CD8-positive, alpha-beta memory T cell (primary cell): ENCODE data around the gene MFRP. TPM values are rescaled to one million over a fixed set of nuclear protein-coding genes. Genes with fewer than 3 reads are reported as not detected.

Source experiments
- CTCF ChIA-PET: fragments of 350-600 bp; sonication (Branson Sonifier 250); formaldehyde crosslinking; loops from one replicate; lab custom pipeline; 2021; ENCODE audit warnings: antibody characterized with exemption; lab: Charles Lee
- POLR2A ChIA-PET: fragments of 350-600 bp; sonication (Branson Sonifier 250); formaldehyde crosslinking; loops from one replicate; lab custom pipeline; 2021; ENCODE audit warnings: antibody characterized with exemption; lab: Charles Lee
- DNase-seq, 5 donors: peaks; one replicate each; pipeline versions ENCODE4 v3.0.0 to v3.0.0-alpha.2; 2020 to 2022; ENCODE audit warnings: mixed read lengths in 1 of 5
- H3K27ac ChIP-seq: one replicate; pipeline ENCODE4 v1.7.0; 2013; ENCODE audit warnings: low read depth, mild to moderate bottlenecking, low read length, moderate library complexity
- H3K27me3 ChIP-seq: 2 replicates; pipeline ENCODE4 v1.7.0; 2013; ENCODE audit warnings: low read length, mild to moderate bottlenecking; ENCODE audit not compliant: insufficient read depth, poor library complexity, severe bottlenecking
- H3K36me3 ChIP-seq: 2 replicates; pipeline ENCODE4 v1.7.0; 2013; ENCODE audit warnings: mild to moderate bottlenecking, low read length, moderate library complexity; ENCODE audit not compliant: insufficient read depth
- H3K4me1 ChIP-seq: 2 replicates; pipeline ENCODE4 v1.7.0; 2013; ENCODE audit warnings: mild to moderate bottlenecking, low read length, moderate library complexity; ENCODE audit not compliant: insufficient read depth
- H3K4me3 ChIP-seq: 2 replicates; pipeline ENCODE4 v1.7.0; 2013; ENCODE audit warnings: mild to moderate bottlenecking, low read length
- H3K9me3 ChIP-seq: 2 replicates; pipeline ENCODE4 v1.7.0; 2013; ENCODE audit warnings: mild to moderate bottlenecking, low read length
- H3K27ac Mint-ChIP-seq, 8 donors: one replicate each; pipeline ENCODE4 v1.8.0; 2020 to 2021; ENCODE audit warnings: mixed read lengths in 8 of 8, mild to moderate bottlenecking in 6 of 8, inconsistent platforms in 3 of 8, moderate library complexity in 3 of 8
- H3K27me3 Mint-ChIP-seq, 2 donors: one replicate each; pipeline ENCODE4 v1.8.0; 2020 to 2021; ENCODE audit warnings: mixed read lengths in 2 of 2, mild to moderate bottlenecking in 1 of 2, moderate library complexity in 1 of 2
- H3K36me3 Mint-ChIP-seq, 3 donors: one replicate each; pipeline ENCODE4 v1.8.0; 2020 to 2021; ENCODE audit warnings: mixed read lengths in 3 of 3, inconsistent platforms in 1 of 3, mild to moderate bottlenecking in 1 of 3
- H3K4me1 Mint-ChIP-seq, 3 donors: one replicate each; pipeline ENCODE4 v1.8.0; 2020 to 2021; ENCODE audit warnings: mixed read lengths in 3 of 3, inconsistent platforms in 1 of 3, mild to moderate bottlenecking in 1 of 3
- H3K4me3 Mint-ChIP-seq, 7 donors: one replicate each; pipeline ENCODE4 v1.8.0; 2020 to 2021; ENCODE audit warnings: mixed read lengths in 7 of 7, mild to moderate bottlenecking in 6 of 7, moderate library complexity in 4 of 7, inconsistent platforms in 2 of 7
- H3K9me3 Mint-ChIP-seq, 5 donors: one replicate each; pipeline ENCODE4 v1.8.0; 2020 to 2022; ENCODE audit warnings: mixed read lengths in 5 of 5, mild to moderate bottlenecking in 3 of 5, moderate library complexity in 2 of 5, inconsistent platforms in 1 of 5
- polyA plus RNA-seq: library from polyadenylated mRNA; unstranded; fragments of 300-500 nt; fragmentation: Illumina TruSeq; gene quantifications from one replicate; pipeline ENCODE4 v1.2.3, GENCODE V29; 2021
- total RNA-seq, 2 experiments: library from RNA; stranded (reverse); gene quantifications; one replicate each; pipeline ENCODE4 v1.2.3, GENCODE V29; 2021

MFRP gene
- total and polyA plus RNA-seq, 3 experiments from 2014 or later, result not detected

DNA sequence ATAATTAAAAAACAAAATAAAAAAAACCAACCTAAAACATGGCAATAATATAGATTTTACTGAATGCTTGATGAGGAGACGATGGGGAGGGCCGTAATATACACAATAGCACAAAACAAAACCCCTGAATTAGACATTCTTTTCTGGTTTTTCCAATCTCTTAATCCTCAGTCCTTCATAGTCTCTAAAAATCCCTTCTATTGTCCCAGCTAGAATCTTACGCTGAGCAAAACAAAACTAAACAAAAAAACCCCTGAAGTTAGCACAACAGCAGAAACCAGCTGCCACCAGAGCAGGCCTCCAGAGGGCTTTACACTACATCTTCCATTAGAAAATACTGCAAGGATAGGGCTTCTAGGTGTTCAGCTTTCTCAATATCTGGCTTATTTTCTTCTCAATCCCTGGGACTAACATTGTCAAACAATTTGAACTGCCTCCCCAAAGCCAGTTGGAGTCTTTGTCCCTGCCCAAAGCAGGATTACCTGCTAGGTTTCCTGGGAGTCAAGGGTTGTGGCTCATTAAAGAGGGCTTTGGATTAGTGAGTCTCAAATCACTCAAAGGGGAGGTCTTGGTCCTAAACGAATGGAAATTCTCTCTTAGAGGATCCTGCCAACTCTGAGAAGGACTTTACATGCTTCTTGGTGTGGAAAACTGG, 14.3 kb downstream of the MFRP start:
- Histone ChIP-seq H3K9me3 (no peaks in the 10 kb centered on the region), H3K4me1 (peaks cover 10% of the 10 kb centered on the region), H3K27ac (no peak overlapping the region), H3K4me3 (no peak overlapping the region), H3K27me3 (no peaks in the 10 kb centered on the region), H3K36me3 (no peaks in the 10 kb centered on the region)
- no peak for DNase-seq
- H3K36me3 Mint-ChIP-seq, result peaks cover 0 to 19% (median 0%) of the 10 kb centered on the region in 3 donors
- H3K4me3 Mint-ChIP-seq, result peak overlapping the region in 4 of 7 donors; percentile 65 to 99 (median 76)
- CTCF ChIA-PET, result interaction anchor here (1.6 to 2.6 kb wide), 2 partner anchors 9 to 12 kb away, joined by 3 to 15 read pairs; no protein-coding TSS in a partner anchor
- H3K4me1 Mint-ChIP-seq, result peaks cover 19 to 37% (median 34%) of the 10 kb centered on the region in 3 donors
- H3K9me3 Mint-ChIP-seq, result no peaks in the 10 kb centered on the region
- H3K27me3 Mint-ChIP-seq, result peaks cover 6 to 8% of the 10 kb centered on the region in 2 donors
- H3K27ac Mint-ChIP-seq, result peak overlapping the region in 3 of 8 donors; percentile 85 to 92 (median 88)
- POLR2A ChIA-PET, result no interaction called here

GRCh38 chr11:119330237-119330636, 16.3 kb downstream of the MFRP start:
- Mint-ChIP-seq H3K9me3 (no peaks in the 10 kb centered on the region), H3K36me3 (peaks cover 0 to 6% (median 0%) of the 10 kb centered on the region in 3 donors), H3K27ac (no peak overlapping the region), H3K4me1 (peaks cover 15 to 22% (median 20%) of the 10 kb centered on the region in 3 donors), H3K27me3 (peaks cover 6 to 8% of the 10 kb centered on the region in 2 donors), H3K4me3 (peak overlapping the region in 1 of 7 donors; percentile 35)
- Histone ChIP-seq H3K4me3 (no peak overlapping the region), H3K27ac (no peak overlapping the region), H3K4me1 (peaks cover 6% of the 10 kb centered on the region), H3K9me3 (no peaks in the 10 kb centered on the region), H3K36me3 (no peaks in the 10 kb centered on the region), H3K27me3 (no peaks in the 10 kb centered on the region)
- ChIA-PET CTCF (no interaction called here), POLR2A (no interaction called here)
- no peak for DNase-seq

DNA sequence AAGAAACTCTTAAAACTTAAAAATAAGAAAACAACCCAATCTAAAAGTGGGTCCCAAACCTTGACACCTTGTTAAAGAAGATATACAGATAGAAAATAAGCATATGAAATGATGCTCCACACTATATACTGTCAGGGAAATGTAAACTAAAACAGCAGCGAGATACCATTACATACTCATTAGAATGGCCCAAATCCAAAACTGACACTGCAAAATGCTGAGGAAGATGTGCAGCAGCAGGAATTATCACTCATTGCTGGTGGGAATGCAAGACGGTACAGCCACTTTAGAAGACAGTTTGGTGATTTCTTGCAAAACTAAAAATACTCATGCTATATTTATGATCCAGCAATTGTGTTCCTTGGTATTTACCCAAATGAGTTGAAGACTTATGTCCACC, 17.2 kb downstream of the MFRP start:
- peaks cover 9 to 15% (median 12%) of the 10 kb centered on the region in 3 donors for H3K4me1 Mint-ChIP-seq
- H3K27ac ChIP-seq, result no peak overlapping the region
- POLR2A ChIA-PET, result interaction anchor here (0.7 kb wide), 1 partner anchor 47 kb away, joined by 6 read pairs; no protein-coding TSS in a partner anchor
- peaks cover 6 to 8% of the 10 kb centered on the region in 2 donors for H3K27me3 Mint-ChIP-seq
- H3K27ac Mint-ChIP-seq, result no peak overlapping the region
- H3K4me3 ChIP-seq, result no peak overlapping the region
- H3K36me3 Mint-ChIP-seq, result peaks cover 0 to 1% (median 0%) of the 10 kb centered on the region in 3 donors
- H3K36me3 ChIP-seq, result no peaks in the 10 kb centered on the region
- H3K27me3 ChIP-seq, result no peaks in the 10 kb centered on the region
- no peak overlapping the region for H3K4me3 Mint-ChIP-seq
- DNase-seq, result no peak
- H3K9me3 Mint-ChIP-seq, result no peaks in the 10 kb centered on the region
- H3K4me1 ChIP-seq, result no peaks in the 10 kb centered on the region
- CTCF ChIA-PET, result no interaction called here
- no peaks in the 10 kb centered on the region for H3K9me3 ChIP-seq

DNA sequence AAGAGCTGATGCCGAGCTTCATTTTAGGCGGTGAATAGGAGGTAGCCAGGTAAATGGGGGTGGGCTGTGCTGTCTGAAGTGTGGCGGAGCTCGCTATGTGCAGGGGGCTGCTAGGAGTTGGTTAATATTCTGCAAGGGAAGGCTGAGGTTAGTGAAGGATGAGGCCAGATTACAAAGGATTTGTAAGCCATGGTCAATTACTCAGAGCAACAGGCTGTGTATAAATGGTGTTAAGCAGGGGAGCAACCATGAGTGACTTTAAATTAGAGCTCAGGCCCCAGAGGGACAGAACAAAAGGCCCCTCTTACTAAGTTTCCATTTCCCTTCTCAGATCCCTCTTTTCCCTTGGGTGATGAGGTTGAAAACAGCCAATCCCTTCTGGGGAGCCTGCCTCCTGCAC, 22.3 kb downstream of the MFRP start:
- Histone ChIP-seq H3K4me1 (peaks cover 14% of the 10 kb centered on the region), H3K27ac (no peak overlapping the region), H3K36me3 (no peaks in the 10 kb centered on the region), H3K27me3 (no peaks in the 10 kb centered on the region), H3K9me3 (no peaks in the 10 kb centered on the region), H3K4me3 (no peak overlapping the region)
- Mint-ChIP-seq H3K9me3 (no peaks in the 10 kb centered on the region), H3K36me3 (no peaks in the 10 kb centered on the region), H3K4me1 (peaks cover 4 to 20% (median 12%) of the 10 kb centered on the region in 3 donors), H3K27ac (no peak overlapping the region), H3K27me3 (peaks cover 2 to 10% of the 10 kb centered on the region in 2 donors), H3K4me3 (peak overlapping the region in 1 of 7 donors; percentile 26)
- CTCF ChIA-PET, result interaction anchor here (0.8 to 4.2 kb wide), 29 partner anchors 8 to 241 kb away, joined by 3 to 23 read pairs (median 3); partner anchors contain the start of genes C1QTNF5, CBL, NLRX1 and RNF26
- no peak for DNase-seq
- POLR2A ChIA-PET, result interaction anchor here (1.0 kb wide), 1 partner anchor 119 kb away, joined by 3 read pairs; no protein-coding TSS in a partner anchor

DNA sequence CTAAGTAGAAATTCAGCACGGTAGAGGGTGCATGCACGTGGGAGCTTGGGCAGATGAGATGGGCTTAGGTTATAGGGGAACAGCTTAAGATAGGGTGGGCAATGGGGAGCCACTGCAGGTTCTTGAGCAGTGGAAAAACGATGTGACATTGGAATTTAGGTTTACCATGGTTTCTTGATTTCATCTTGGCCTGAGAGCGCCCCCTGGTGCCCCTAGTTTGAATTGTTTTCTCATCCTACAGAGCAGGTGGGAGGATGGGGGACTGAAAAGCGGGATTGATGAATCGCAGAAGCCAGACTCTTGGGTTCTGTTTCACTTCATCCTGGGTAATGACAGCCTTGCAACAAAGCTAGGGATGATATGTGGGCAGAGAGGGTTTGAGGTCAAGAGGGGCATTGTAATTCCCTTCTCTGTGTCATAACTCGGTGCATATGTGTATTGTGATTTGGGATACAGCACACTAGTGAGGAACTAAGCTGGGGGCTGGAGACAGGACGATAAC, 22.9 kb downstream of the MFRP start:
- H3K9me3 ChIP-seq, result no peaks in the 10 kb centered on the region

GRCh38 chr11:119322921-119323531, 23.5 kb downstream of the MFRP start:
- H3K9me3 Mint-ChIP-seq, result no peaks in the 10 kb centered on the region
- H3K27me3 Mint-ChIP-seq, result peaks cover 5 to 10% of the 10 kb centered on the region in 2 donors
- peaks cover 11 to 32% (median 18%) of the 10 kb centered on the region in 3 donors for H3K4me1 Mint-ChIP-seq
- ChIA-PET POLR2A (no interaction called here), CTCF (interaction anchor here (0.8 to 4.2 kb wide), 33 partner anchors 9 to 240 kb away, joined by 3 to 23 read pairs (median 3); partner anchors contain the start of genes C1QTNF5, CBL, RNF26 and USP2)
- peaks cover 14% of the 10 kb centered on the region for H3K4me1 ChIP-seq
- H3K4me3 Mint-ChIP-seq, result peak overlapping the region in 1 of 7 donors; percentile 51
- no peaks in the 10 kb centered on the region for H3K36me3 Mint-ChIP-seq
- no peaks in the 10 kb centered on the region for H3K36me3 ChIP-seq
- H3K27ac ChIP-seq, result no peak overlapping the region
- H3K4me3 ChIP-seq, result no peak overlapping the region
- H3K27me3 ChIP-seq, result no peaks in the 10 kb centered on the region
- no peak overlapping the region for H3K27ac Mint-ChIP-seq
- H3K9me3 ChIP-seq, result no peaks in the 10 kb centered on the region
- no peak for DNase-seq

More for the DNA sequence above, 22.9 kb downstream of the MFRP start:
- H3K27me3 ChIP-seq, result no peaks in the 10 kb centered on the region
- Mint-ChIP-seq H3K4me3 (peak overlapping the region in 2 of 7 donors; percentile 51 to 52), H3K27me3 (peaks cover 4 to 12% of the 10 kb centered on the region in 2 donors), H3K9me3 (no peaks in the 10 kb centered on the region), H3K4me1 (peaks cover 9 to 26% (median 16%) of the 10 kb centered on the region in 3 donors), H3K36me3 (no peaks in the 10 kb centered on the region), H3K27ac (peak overlapping the region in 2 of 8 donors; percentile 22 to 38)
- ChIA-PET POLR2A (interaction anchor here (1.0 kb wide), 1 partner anchor 118 kb away, joined by 3 read pairs; no protein-coding TSS in a partner anchor), CTCF (interaction anchor here (0.8 to 4.2 kb wide), 36 partner anchors 8 to 241 kb away, joined by 3 to 23 read pairs (median 3); partner anchors contain the start of genes C1QTNF5, CBL, RNF26 and USP2)
- DNase-seq, result peak; percentile 56 to 83 (median 70)
- peaks cover 14% of the 10 kb centered on the region for H3K4me1 ChIP-seq
- no peak overlapping the region for H3K4me3 ChIP-seq
- no peaks in the 10 kb centered on the region for H3K36me3 ChIP-seq
- no peak overlapping the region for H3K27ac ChIP-seq

- Mint-ChIP-seq H3K36me3 (no peaks in the 10 kb centered on the region), H3K4me1 (peaks cover 11 to 34% (median 18%) of the 10 kb centered on the region in 3 donors), H3K27me3 (peaks cover 8 to 14% of the 10 kb centered on the region in 2 donors), H3K4me3 (peak overlapping the region in 2 of 7 donors; percentile 4 to 19), H3K9me3 (no peaks in the 10 kb centered on the region), H3K27ac (peak overlapping the region in 1 of 8 donors; percentile 8)
- ChIA-PET POLR2A (no interaction called here), CTCF (interaction anchor here (0.5 to 4.2 kb wide), 16 partner anchors 10 to 202 kb away, joined by 3 to 23 read pairs (median 4); partner anchors contain the start of gene CBL)
- H3K36me3 ChIP-seq, result no peaks in the 10 kb centered on the region
- no peak overlapping the region for H3K4me3 ChIP-seq
- no peak for DNase-seq
- H3K27me3 ChIP-seq, result peaks cover 3% of the 10 kb centered on the region
- no peak overlapping the region for H3K27ac ChIP-seq
- no peaks in the 10 kb centered on the region for H3K9me3 ChIP-seq
- peaks cover 14% of the 10 kb centered on the region for H3K4me1 ChIP-seq
These were observed 24.2 kb downstream of the MFRP start for GRCh38 chr11:119322360-119322739.
